ENCODE measurements around the gene PRR5L.
"Not testable (repeated sequence)": the region's sequence is repeated elsewhere in the genome, so short reads cannot be mapped to it uniquely, and the experiment has no call there.

PRR5L gene

GRCh38 chr11:36509694-36510593 lies 213.9 kb downstream of the PRR5L start, which contains the start of gene TRAF6:
Gene TRAF6, minus strand, starts transcription at chr11:36510272. Its CDS starts 8,757 bp downstream, at chr11:36501515.
- H3K27me3 ChIP-seq (ENCODE audit: control insufficient read depth, insufficient read depth, low read length) = peaks cover 2% of the 10 kb centered on the region

DNA sequence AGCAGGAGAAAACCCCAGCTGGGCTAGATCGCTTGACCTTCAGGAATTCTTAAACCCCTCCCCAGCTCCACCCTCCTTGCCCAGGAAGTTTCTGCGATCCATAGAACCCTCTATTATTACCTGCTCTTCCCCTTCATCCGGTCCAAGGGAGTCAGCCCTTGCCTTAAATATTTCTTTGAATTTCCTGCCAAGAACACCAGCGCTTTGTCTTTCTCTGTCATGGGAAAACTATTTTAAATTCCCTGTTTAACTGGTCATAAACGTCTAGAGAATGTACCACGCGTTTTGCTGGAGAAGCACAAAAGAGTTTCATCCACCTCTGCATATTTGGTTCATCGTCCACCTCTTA lies 214.5 kb downstream of the PRR5L start:
- Histone ChIP-seq H3K4me1 (ENCODE audit: control insufficient read depth, insufficient read depth, low read length) (no peaks in the 10 kb centered on the region), H3K4me3 (ENCODE audit: low read depth, low read length) (peak overlapping the region; percentile 96), H3K9me3 (ENCODE audit: control insufficient read depth, insufficient read depth, low read length) (no peaks in the 10 kb centered on the region), H3K36me3 (ENCODE audit: control insufficient read depth, insufficient read depth, low read length) (no peaks in the 10 kb centered on the region), H3K9ac (ENCODE audit: low read depth, low read length) (peak overlapping the region; percentile 71), H3K27me3 (ENCODE audit: control insufficient read depth, insufficient read depth, low read length) (peaks cover 2% of the 10 kb centered on the region)

More at GRCh38 chr11:36509694-36510593, 213.9 kb downstream of the PRR5L start, which contains the start of gene TRAF6:
- H3K4me1 ChIP-seq (ENCODE audit: control insufficient read depth, insufficient read depth, low read length) = no peaks in the 10 kb centered on the region
- H3K4me3 ChIP-seq (ENCODE audit: low read depth, low read length) = peak within 1 kb of the TSS; percentile 96
- H3K36me3 ChIP-seq (ENCODE audit: control insufficient read depth, insufficient read depth, low read length) = no peaks in the 10 kb centered on the region
- no peaks in the 10 kb centered on the region for H3K9me3 ChIP-seq (ENCODE audit: control insufficient read depth, insufficient read depth, low read length)
- H3K9ac ChIP-seq (ENCODE audit: low read depth, low read length) = peak within 1 kb of the TSS; percentile 81

- not testable (repeated sequence) for H3K4me3 ChIP-seq (ENCODE audit: low read depth, low read length); H3K4me1 ChIP-seq (ENCODE audit: control insufficient read depth, insufficient read depth, low read length); H3K27me3 ChIP-seq (ENCODE audit: control insufficient read depth, insufficient read depth, low read length); H3K36me3 ChIP-seq (ENCODE audit: control insufficient read depth, insufficient read depth, low read length); H3K9me3 ChIP-seq (ENCODE audit: control insufficient read depth, insufficient read depth, low read length); H3K9ac ChIP-seq (ENCODE audit: low read depth, low read length)
Observed at GRCh38 chr11:36511062-36511461, 215.0 kb downstream of the PRR5L start.

- no peaks in the 10 kb centered on the region for H3K36me3 ChIP-seq (ENCODE audit: control insufficient read depth, insufficient read depth, low read length)
- H3K9me3 ChIP-seq (ENCODE audit: control insufficient read depth, insufficient read depth, low read length) = no peaks in the 10 kb centered on the region
- no peak overlapping the region for H3K4me3 ChIP-seq (ENCODE audit: low read depth, low read length)
- no peak overlapping the region for H3K9ac ChIP-seq (ENCODE audit: low read depth, low read length)
- peaks cover 2% of the 10 kb centered on the region for H3K27me3 ChIP-seq (ENCODE audit: control insufficient read depth, insufficient read depth, low read length)
- H3K4me1 ChIP-seq (ENCODE audit: control insufficient read depth, insufficient read depth, low read length) = no peaks in the 10 kb centered on the region
Observed at GRCh38 chr11:36512016-36512415, 215.9 kb downstream of the PRR5L start.

GRCh38 chr11:36513965-36514364 lies 217.9 kb downstream of the PRR5L start:
- no peak overlapping the region for H3K4me3 ChIP-seq (ENCODE audit: low read depth, low read length)
- H3K9ac ChIP-seq (ENCODE audit: low read depth, low read length) = no peak overlapping the region
- no peaks in the 10 kb centered on the region for H3K4me1 ChIP-seq (ENCODE audit: control insufficient read depth, insufficient read depth, low read length)
- no peaks in the 10 kb centered on the region for H3K9me3 ChIP-seq (ENCODE audit: control insufficient read depth, insufficient read depth, low read length)
- peaks cover 2% of the 10 kb centered on the region for H3K27me3 ChIP-seq (ENCODE audit: control insufficient read depth, insufficient read depth, low read length)
- no peaks in the 10 kb centered on the region for H3K36me3 ChIP-seq (ENCODE audit: control insufficient read depth, insufficient read depth, low read length)

Data from iPS-15b (cell line).